ENCODE data around the gene SSBP3. TPM values are rescaled to one million over a fixed set of nuclear protein-coding genes. Genes with fewer than 3 reads are reported as not detected.

SSBP3 gene
- total and polyA plus RNA-seq, 2 of the 13 experiments (the other 11 are each of a cell fraction or from before 2014, with no cell fraction given) = 8.5 to 17.6 TPM

DNA sequence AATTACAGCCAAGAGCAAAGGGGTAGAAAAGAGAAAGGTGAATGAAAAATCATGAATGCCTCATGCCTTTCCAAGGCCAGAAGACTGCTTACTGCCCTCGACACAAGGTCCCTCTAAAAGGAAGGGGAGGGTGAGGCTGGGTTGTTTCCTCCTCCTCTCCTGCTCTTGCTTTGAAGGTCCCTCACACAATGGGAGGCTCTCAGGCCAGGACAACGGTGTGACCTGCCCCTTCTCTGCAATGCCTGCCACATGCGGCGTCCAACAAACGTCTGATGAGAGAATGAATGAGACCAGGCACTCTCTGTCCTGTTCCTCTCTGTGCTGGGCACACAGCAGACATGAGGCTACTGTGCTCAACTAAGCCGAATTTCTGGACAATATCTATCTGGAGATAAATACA is 51.3 kb downstream of the SSBP3 start (continued):
- TF ChIP-seq, protein P1, sequence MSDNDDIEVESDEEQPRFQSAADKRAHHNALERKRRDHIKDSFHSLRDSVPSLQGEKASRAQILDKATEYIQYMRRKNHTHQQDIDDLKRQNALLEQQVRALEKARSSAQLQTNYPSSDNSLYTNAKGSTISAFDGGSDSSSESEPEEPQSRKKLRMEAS (IDR thresholded peaks at IDR 0.05) = peak; percentile 61
- no peak for TF ChIP-seq GFI1 (CRISPR knock-in tag; IDR thresholded peaks at IDR 0.05; ENCODE audit: borderline replicate concordance)
- no peak for TF ChIP-seq ZNF337 (CRISPR knock-in tag; IDR thresholded peaks at IDR 0.05; ENCODE audit: borderline replicate concordance, low read depth)
- TF ChIP-seq GATAD2A (CRISPR knock-in tag; IDR thresholded peaks at IDR 0.05) = peak; percentile 57; the same call in 1 of the 2 replicates
- no peak for TF ChIP-seq JUN (CRISPR knock-in tag; IDR thresholded peaks at IDR 0.05)
- no peak for TF ChIP-seq HOXD1 (CRISPR knock-in tag; IDR thresholded peaks at IDR 0.05)
- no peak for TF ChIP-seq ZFP62 (CRISPR knock-in tag; IDR thresholded peaks at IDR 0.05)
- TF ChIP-seq ZNF639 (CRISPR knock-in tag; conservative IDR thresholded peaks at IDR 0.05) = no peak
- 0 out of 2 replicates have a peak, but pooled peaks have one; percentile 21 for TF ChIP-seq KAT8 (CRISPR knock-in tag; IDR thresholded peaks at IDR 0.05)
- TF ChIP-seq MEF2D (CRISPR knock-in tag; IDR thresholded peaks at IDR 0.05) = 0 out of 2 replicates have a peak, but pooled peaks have one; percentile 36
- TF ChIP-seq, protein P2, sequence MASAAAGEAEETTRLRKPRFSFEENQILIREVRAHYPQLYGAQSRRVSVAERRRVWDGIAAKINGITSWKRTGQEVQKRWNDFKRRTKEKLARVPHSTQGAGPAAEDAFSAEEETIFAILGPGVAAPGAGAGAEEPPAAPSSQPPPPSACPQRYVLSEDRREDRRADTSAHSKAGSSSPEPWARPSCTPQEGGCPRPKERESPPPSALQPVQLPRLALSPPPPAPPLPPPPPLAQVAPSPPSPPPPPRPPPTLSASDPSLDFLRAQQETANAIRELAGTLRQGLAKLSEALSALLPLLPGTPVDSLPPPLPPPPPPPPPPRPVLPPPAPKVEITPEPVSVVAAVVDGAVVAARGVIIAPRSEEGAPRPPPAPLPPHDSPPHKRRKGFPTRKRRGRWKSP (CRISPR knock-in tag; IDR thresholded peaks at IDR 0.05) = no peak
- TF ChIP-seq HNF4A (CRISPR knock-in tag; IDR thresholded peaks at IDR 0.05) = peak; percentile 5; the same call in 1 of the 2 replicates
- TF ChIP-seq ZFY (CRISPR knock-in tag; IDR thresholded peaks at IDR 0.05) = 0 out of 2 replicates have a peak, but pooled peaks have one; percentile 11
- TF ChIP-seq ZNF292 (CRISPR knock-in tag; IDR thresholded peaks at IDR 0.05; ENCODE audit: borderline replicate concordance, low read depth) = peak; percentile 64; the same call in 1 of the 2 replicates
- 0 out of 2 replicates have a peak, but pooled peaks have one; percentile 45 for TF ChIP-seq KMT2A (CRISPR knock-in tag; IDR thresholded peaks at IDR 0.05)
- TF ChIP-seq NCOA5 (CRISPR knock-in tag; IDR thresholded peaks at IDR 0.05) = no peak
- TF ChIP-seq ZXDC (CRISPR knock-in tag; IDR thresholded peaks at IDR 0.05) = 0 out of 2 replicates have a peak, but pooled peaks have one; percentile 34
- no peak for TF ChIP-seq SOX6 (IDR thresholded peaks at IDR 0.05)
- peak; percentile 64 for TF ChIP-seq SOX6 (CRISPR knock-in tag; IDR thresholded peaks at IDR 0.05)
- TF ChIP-seq SALL1 (CRISPR knock-in tag; IDR thresholded peaks at IDR 0.05) = peak; percentile 29; the same call in 1 of the 2 replicates
- TF ChIP-seq ZNF614 (CRISPR knock-in tag; IDR thresholded peaks at IDR 0.05; ENCODE audit: borderline replicate concordance) = 0 out of 2 replicates have a peak, but pooled peaks have one; percentile 36
- no peak for TF ChIP-seq ATM (IDR thresholded peaks at IDR 0.05; ENCODE audit: borderline replicate concordance)
- TF ChIP-seq ZNF556 (CRISPR knock-in tag; IDR thresholded peaks at IDR 0.05; ENCODE audit: borderline replicate concordance) = 0 out of 2 replicates have a peak, but pooled peaks have one; percentile 16
